Measurements from ENCODE around the gene SMIM3.
"Not testable (repeated sequence)": the region's sequence is repeated elsewhere in the genome, so short reads cannot be mapped to it uniquely, and the experiment has no call there.

SMIM3 gene

GRCh38 chr5:150765011-150765798, 13.4 kb upstream of the SMIM3 start:
- DNase-seq: no peak

GRCh38 chr5:150765799-150766169, 12.8 kb upstream of the SMIM3 start:
- no peak for DNase-seq

DNA sequence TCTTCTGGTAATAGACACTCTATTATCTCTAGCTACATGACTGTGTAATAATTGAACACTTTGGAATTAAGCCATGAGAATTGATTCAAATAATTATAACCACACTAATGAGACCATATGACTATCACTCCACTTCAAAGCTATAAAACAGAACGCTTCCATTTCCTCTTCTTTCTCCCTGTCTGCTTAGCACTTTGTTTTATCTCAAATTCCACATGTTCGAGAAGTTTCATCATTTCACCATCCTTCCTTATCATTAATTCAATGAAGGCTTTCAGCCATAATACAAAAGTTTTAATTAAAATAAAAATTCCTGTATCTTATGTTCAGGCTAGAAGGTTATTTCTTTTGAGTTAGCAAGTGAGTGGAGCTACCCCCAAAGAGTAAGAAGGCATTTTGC, 12.3 kb upstream of the SMIM3 start:
- DNase-seq: no peak

DNA sequence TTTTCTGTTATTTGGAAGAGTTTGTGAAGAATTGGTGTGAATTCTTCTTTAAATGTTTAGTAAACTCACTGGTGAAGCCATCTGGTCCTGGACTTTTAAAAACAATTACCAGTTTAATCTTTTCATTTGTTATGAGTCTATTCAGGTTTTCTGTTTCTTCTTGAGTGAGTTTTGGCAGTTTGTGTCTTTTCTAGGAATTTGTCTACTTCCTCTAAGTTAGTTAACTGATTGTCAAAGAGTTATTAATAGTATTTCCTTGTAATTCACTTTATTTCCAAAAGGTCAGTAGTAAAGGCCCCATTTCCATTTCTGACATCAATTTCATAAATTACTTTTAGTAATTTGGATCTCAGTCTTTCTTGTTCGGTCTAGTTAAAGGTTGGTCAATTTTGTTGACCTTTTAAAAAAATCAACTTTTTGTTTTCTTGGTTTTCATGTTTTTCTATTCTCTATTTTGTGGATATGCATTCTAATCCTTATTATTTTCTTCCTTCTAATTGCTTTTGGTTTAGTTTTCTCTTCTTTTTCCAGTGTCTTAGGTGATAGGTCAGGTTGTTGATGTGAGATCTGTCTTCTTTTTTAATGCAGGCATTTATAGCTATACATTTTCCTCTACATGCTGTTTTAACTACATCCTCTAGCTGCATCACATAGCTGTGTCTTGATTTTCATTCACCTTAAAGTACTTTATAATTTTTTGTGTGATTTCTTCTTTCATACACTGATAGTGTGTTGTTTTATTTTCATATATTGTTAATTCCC, 7.3 kb upstream of the SMIM3 start:
- no peak for DNase-seq

- no peak for DNase-seq
Observed at GRCh38 chr5:150774145-150774544, 4.4 kb upstream of the SMIM3 start.

GRCh38 chr5:150777685-150778084, 872 bp upstream of the SMIM3 start:
- DNase-seq: no peak

- peak in 1 of 3 experiments; percentile 52 for DNase-seq
Observed at GRCh38 chr5:150778088-150778516, 455 bp upstream of the SMIM3 start.

DNA sequence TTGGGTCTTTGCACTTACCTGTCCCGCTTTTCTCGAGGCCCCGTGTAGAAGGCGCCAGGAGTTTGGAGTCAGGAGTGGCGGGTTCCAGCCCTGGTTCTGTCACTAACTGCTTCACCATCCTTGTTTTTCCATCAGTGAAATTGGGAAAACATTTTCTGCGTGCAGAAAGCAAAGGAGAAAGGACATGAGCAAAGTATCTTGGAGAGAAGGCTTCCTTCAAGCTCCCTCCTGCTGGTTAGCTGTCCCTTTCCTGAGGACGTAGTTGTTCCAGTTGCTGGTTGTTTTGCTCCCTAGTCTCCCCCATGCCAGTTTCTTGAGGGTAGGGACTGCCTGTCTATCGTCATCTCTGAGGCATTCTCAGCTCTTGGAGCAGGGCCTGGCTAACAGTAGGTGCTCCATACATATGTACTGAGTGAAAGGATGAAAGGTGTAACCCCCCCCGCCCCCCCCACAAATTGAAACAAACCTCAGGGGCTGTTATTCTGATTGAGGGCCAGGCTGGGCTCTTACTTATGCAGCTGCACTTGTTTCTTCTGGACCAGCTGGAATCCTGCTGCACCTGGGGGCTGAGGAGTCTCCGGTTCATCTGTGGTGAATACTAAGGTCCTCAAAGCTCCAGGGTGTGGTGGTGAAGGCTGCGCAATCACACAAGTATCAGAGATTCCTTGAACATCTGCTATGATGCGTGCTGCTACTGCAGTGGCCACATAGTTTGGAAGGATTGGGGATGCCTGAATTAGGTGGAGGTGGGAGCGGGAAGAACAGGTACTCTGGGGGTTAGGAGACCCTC, 1.0 kb downstream of the SMIM3 start:
- DNase-seq: no peak

- DNase-seq: no peak
Observed at GRCh38 chr5:150780187-150780692, 1.7 kb downstream of the SMIM3 start.

GRCh38 chr5:150780816-150781221, 2.3 kb downstream of the SMIM3 start:
- no peak for DNase-seq

DNA sequence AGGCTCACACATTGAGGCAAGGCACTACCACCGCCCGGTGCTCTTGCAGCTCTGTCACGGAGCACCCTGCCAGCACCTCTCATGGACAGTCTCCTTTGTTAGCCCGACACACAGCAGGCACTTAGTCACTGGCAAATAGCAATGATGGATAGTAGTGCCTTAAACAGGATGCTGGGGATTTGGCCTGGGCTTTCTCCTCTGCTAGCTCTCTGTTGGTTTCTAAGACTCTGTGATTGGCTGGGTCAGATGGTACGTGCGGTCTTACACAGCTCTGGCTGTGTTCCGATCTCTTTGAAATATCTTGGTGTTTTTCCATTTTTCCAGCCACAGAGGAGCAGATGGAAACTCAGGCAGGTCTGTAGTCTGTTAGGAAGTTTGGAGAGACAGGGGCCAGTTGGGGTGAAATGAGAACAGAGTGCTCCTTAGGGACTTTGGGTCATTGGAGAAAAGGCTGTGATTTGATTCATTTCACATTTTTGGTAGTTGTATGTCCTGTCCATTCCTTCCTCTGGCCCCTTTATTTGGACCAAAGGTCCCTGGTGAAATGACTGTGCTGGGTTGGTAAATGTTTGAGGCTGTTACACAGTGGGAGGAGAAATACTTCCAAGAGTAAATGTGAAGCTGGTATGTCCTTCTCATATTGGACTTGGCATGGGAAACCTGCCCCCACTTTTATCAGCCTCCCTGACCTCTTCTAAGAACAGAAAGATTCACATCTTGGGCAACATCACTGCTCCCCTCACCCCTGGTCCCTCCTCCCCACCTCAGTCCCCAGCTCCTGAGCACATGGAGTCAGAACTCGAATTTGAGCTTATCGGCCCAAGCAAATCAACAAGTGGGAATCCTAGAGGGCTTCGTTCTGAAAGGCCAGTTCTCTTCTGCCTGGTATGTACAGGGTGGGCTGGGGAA, 3.4 kb downstream of the SMIM3 start:
- no peak for DNase-seq

DNA sequence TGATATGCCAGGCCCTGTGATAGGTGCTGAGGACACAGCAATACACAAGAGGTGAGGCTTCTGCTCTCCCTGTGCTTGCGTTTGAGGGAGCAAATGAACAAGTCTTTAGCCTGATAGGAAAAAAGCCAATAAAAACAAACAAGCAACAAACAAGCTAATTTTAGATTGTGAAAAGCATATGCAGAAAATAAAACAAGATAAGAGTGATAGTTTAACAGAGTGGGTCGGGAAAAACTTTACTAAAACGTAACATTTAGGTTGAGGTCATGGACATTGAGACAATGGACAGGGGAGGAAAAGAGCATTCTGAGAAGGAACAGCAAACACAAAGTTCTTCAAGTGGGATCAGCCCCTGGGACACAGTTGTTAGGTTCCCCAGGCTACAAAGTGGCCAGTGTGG, 4.3 kb downstream of the SMIM3 start:
- peak in 1 of 3 experiments; percentile 18 for DNase-seq

- DNase-seq: peak in 2 of 3 experiments; percentile 63 to 87
Observed at GRCh38 chr5:150783422-150783928, 4.9 kb downstream of the SMIM3 start.

DNA sequence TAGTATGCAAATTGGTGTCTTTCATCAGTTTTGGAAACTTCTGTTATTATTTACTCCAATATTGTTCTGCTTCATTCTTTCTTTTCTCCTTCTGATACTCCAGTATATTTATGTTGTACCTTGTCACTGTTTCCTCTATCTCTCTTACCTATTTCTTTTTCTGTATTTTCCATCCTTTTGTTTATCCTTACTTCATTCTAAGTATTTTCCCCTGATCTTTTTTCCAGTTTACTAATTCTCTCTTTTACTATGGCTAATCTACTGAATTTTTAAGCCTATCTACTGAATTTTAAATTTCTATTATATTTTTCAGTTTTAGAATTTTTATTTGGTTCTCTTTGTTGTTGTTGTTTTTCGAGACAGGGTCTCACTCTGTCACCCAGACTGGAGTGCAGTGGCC, 7.4 kb downstream of the SMIM3 start:
- no peak for DNase-seq

DNA sequence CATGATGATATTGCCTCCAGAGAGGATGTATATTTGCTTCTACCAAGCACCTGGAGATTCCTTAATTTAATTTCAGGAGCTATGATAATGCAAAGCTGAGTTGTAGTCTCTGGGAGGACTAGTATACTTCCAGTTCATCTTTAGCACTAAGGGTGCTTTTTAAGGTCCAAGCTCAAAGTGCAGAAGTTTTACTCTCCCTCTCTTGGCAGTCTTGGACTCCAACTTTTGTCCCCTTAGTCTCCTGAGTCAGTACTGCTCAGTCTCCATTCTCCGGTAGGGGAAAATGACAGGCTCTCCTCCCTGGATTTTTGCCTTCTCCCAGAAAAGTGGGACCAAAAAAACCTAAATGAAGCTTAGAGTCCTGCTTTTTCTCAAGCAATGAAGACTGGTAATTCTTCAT, 8.3 kb downstream of the SMIM3 start:
- no peak for DNase-seq

- DNase-seq: no peak
Observed at GRCh38 chr5:150787656-150788055, 9.1 kb downstream of the SMIM3 start.

GRCh38 chr5:150788977-150789376, 10.4 kb downstream of the SMIM3 start:
- no peak for DNase-seq

- no peak for DNase-seq
Observed at GRCh38 chr5:150789450-150789849, 10.9 kb downstream of the SMIM3 start.

- no peak for DNase-seq
Observed at GRCh38 chr5:150789943-150790611, 11.5 kb downstream of the SMIM3 start.

DNA sequence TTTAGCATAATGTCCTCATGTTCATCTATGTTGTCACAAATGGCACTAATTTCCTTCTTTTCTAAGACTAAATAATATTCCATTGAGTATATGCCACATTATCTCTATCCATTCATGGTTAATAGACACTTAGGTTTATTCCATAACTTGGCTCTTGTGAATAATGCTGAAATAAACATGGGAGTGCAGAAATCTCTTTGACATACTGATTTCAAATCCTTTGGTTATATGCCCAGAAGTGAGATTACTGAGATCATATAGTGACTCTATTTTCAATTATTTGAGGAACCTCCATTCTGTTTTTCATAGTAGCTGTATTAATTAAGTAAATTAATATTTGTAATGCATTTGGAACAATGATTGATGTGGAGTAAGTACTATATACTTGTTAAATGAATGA, 13.0 kb downstream of the SMIM3 start:
- DNase-seq: no peak

GRCh38 chr5:150793423-150793888, 14.9 kb downstream of the SMIM3 start:
- DNase-seq: not testable (repeated sequence)

Data from NCI-H1417 (cell line).